H1 (cell line): ENCODE data around the gene PLA2G1B. TPM values are rescaled to one million over a fixed set of nuclear protein-coding genes. Genes with fewer than 3 reads are reported as not detected.
A peak's percentile ranks its signal among the peaks of the same experiment; 100 is the strongest.

Experiments used
- CTCF ChIA-PET: fragments of 300-600 bp; sonication (Branson Sonifier 250); formaldehyde crosslinking; loops from one replicate; lab custom pipeline; 2021; ENCODE audit not compliant: partially characterized antibody; lab: Charles Lee
- POLR2A ChIA-PET: fragments of 300-600 bp; sonication (Branson Sonifier 250); formaldehyde crosslinking; loops from one replicate; lab custom pipeline; 2021; ENCODE audit warnings: inconsistent platforms; ENCODE audit not compliant: partially characterized antibody; lab: Charles Lee
- DNase-seq, 2 experiments: peaks; one replicate each; pipeline versions ENCODE4 v3.0.0 to v3.0.0-alpha.2; 2010 to 2022; ENCODE audit warnings: low spot score in 2 of 2, low read depth in 1 of 2, mixed read lengths in 1 of 2
- FAIRE-seq: peaks from 2 replicates; lab custom pipeline; 2011; peaks lifted over from hg19 to GRCh38; lab: Jason Lieb, UNC
- H2AFZ ChIP-seq: 2 replicates; pipeline ENCODE4 v1.8.1; 2012; ENCODE audit warnings: low read length, inconsistent platforms
- H2AK5ac ChIP-seq: 2 replicates; pipeline ENCODE4 v1.6.1; 2013; ENCODE audit warnings: low read depth, low read length
- H2BK120ac ChIP-seq: replicated peaks from 2 replicates; pipeline ENCODE3; 2013; ENCODE audit warnings: low read depth, low read length, inconsistent platforms
- H2BK12ac ChIP-seq: 2 replicates; pipeline ENCODE4 v1.6.1; 2013; ENCODE audit warnings: low read depth, low read length
- H2BK15ac ChIP-seq: 2 replicates; pipeline ENCODE4 v1.6.1; 2013; ENCODE audit warnings: low read length
- H2BK20ac ChIP-seq: 2 replicates; pipeline ENCODE4 v1.6.1; 2013; ENCODE audit warnings: low read length
- H2BK5ac ChIP-seq: 2 replicates; pipeline ENCODE4 v1.6.1; 2013; ENCODE audit warnings: low read depth, low read length
- H3K14ac ChIP-seq: 2 replicates; pipeline ENCODE4 v1.6.1; 2013; ENCODE audit warnings: inconsistent platforms; ENCODE audit not compliant: insufficient read length
- H3K18ac ChIP-seq: 2 replicates; pipeline ENCODE4 v1.6.1; 2013; ENCODE audit warnings: low read length; ENCODE audit errors: extremely low read depth
- H3K23ac ChIP-seq: 2 replicates; pipeline ENCODE4 v1.6.1; 2013; ENCODE audit warnings: inconsistent platforms; ENCODE audit not compliant: insufficient read length
- H3K23me2 ChIP-seq: 2 replicates; pipeline ENCODE4 v1.6.1; 2013; ENCODE audit warnings: low read depth, low read length
- H3K27ac ChIP-seq: 2 replicates; pipeline ENCODE4 v1.6.1; 2011; ENCODE audit warnings: low read depth, low read length, inconsistent platforms
- H3K27me3 ChIP-seq, 4 experiments: replicated peaks in 1 of 4; 1 replicate in 1 of 4; 2 replicates in 3 of 4; pipeline versions ENCODE4 v1.6.1 to v1.8.1; 2011 to 2013; ENCODE audit warnings: low read length in 3 of 4, mild to moderate bottlenecking in 3 of 4, inconsistent platforms in 2 of 4, mixed read lengths in 2 of 4, moderate library complexity in 1 of 4; ENCODE audit not compliant: control insufficient read depth in 3 of 4, insufficient read depth in 3 of 4; ENCODE audit errors: extremely low read depth in 1 of 4
- H3K36me3 ChIP-seq, 4 experiments: 2 replicates each; pipeline versions ENCODE4 v1.6.1 to v1.8.1; 2011 to 2013; ENCODE audit warnings: mild to moderate bottlenecking in 4 of 4, low read length in 3 of 4, moderate library complexity in 2 of 4, control low read depth in 1 of 4, inconsistent platforms in 1 of 4; ENCODE audit not compliant: insufficient read depth in 4 of 4, control insufficient read depth in 2 of 4
- H3K4ac ChIP-seq: replicated peaks from 2 replicates; pipeline ENCODE3; 2013; ENCODE audit warnings: low read length, low read depth, mixed read lengths, inconsistent platforms; ENCODE audit not compliant: insufficient read length
- H3K4me1 ChIP-seq, 4 experiments: replicated peaks in 1 of 4; 1 replicate in 1 of 4; 2 replicates in 3 of 4; pipeline versions ENCODE4 v1.6.1 to v1.8.1; 2011 to 2013; ENCODE audit warnings: low read length in 3 of 4, inconsistent platforms in 2 of 4, mixed read lengths in 1 of 4; ENCODE audit not compliant: insufficient read depth in 4 of 4, control insufficient read depth in 3 of 4
- H3K4me2 ChIP-seq, 2 experiments: 2 replicates each; pipeline versions ENCODE4 v1.6.1 to v1.8.1; 2011 to 2013; ENCODE audit warnings: low read depth in 2 of 2, low read length in 2 of 2, control low read depth in 1 of 2, inconsistent platforms in 1 of 2, mild to moderate bottlenecking in 1 of 2; ENCODE audit not compliant: insufficient read depth in 1 of 2
- H3K4me3 ChIP-seq, 4 experiments: fragments of 200-600, 300-600 bp in 1 of 4; sonication (generic), shearing (Covaris generic), sonication (Bioruptor Twin) in 1 of 4; 2 replicates each; pipeline versions ENCODE4 v1.5.1 to v1.8.1; 2011 to 2016; ENCODE audit warnings: low read length in 4 of 4, low read depth in 3 of 4, control low read depth in 2 of 4, inconsistent platforms in 2 of 4, mild to moderate bottlenecking in 2 of 4, mixed read lengths in 1 of 4, moderate library complexity in 1 of 4; ENCODE audit not compliant: insufficient read depth in 2 of 4; ENCODE audit errors: extremely low read depth in 1 of 4
- H3K56ac ChIP-seq: replicated peaks from 2 replicates; pipeline ENCODE3; 2013; ENCODE audit warnings: low read depth, mild to moderate bottlenecking, mixed read lengths, low read length, inconsistent platforms; ENCODE audit not compliant: insufficient read length
- H3K79me1 ChIP-seq: 2 replicates; pipeline ENCODE4 v1.6.1; 2013; ENCODE audit warnings: low read depth, low read length, control low read depth
- H3K79me2 ChIP-seq, 2 experiments: 2 replicates each; pipeline versions ENCODE4 v1.6.1 to v1.8.1; 2012 to 2013; ENCODE audit warnings: low read length in 2 of 2, mild to moderate bottlenecking in 2 of 2, inconsistent platforms in 1 of 2; ENCODE audit not compliant: insufficient read depth in 2 of 2, control insufficient read depth in 1 of 2
- H3K9ac ChIP-seq, 4 experiments: replicated peaks in 1 of 4; 1 replicate in 1 of 4; 2 replicates in 3 of 4; pipeline versions ENCODE4 v1.6.1 to v1.8.1; 2011 to 2013; ENCODE audit warnings: low read depth in 3 of 4, low read length in 3 of 4, control low read depth in 2 of 4, mild to moderate bottlenecking in 2 of 4, moderate library complexity in 2 of 4, inconsistent platforms in 1 of 4; ENCODE audit errors: extremely low read depth in 1 of 4
- H3K9me3 ChIP-seq, 2 experiments: 2 replicates each; pipeline versions ENCODE4 v1.6.1 to v1.8.1; 2012 to 2013; ENCODE audit warnings: mild to moderate bottlenecking in 2 of 2, moderate library complexity in 2 of 2, control low read depth in 1 of 2, inconsistent platforms in 1 of 2, low read depth in 1 of 2, low read length in 1 of 2, mixed read lengths in 1 of 2; ENCODE audit not compliant: insufficient read depth in 2 of 2
- H4K20me1 ChIP-seq, 2 experiments: replicated peaks in 1 of 2; 2 replicates each; pipeline versions ENCODE3 to v1.8.1; 2011 to 2013; ENCODE audit warnings: inconsistent platforms in 2 of 2, low read length in 2 of 2, mild to moderate bottlenecking in 1 of 2; ENCODE audit not compliant: insufficient read depth in 2 of 2, control insufficient read depth in 1 of 2
- H4K5ac ChIP-seq: 2 replicates; pipeline ENCODE4 v1.6.1; 2013; ENCODE audit warnings: low read length, low read depth, mixed read lengths, inconsistent platforms; ENCODE audit not compliant: insufficient read length
- H4K8ac ChIP-seq: 2 replicates; pipeline ENCODE4 v1.8.0; 2013; ENCODE audit warnings: mild to moderate bottlenecking, moderate library complexity, low read length, inconsistent platforms; ENCODE audit not compliant: insufficient read depth; ENCODE audit errors: extremely low read depth
- H4K91ac ChIP-seq: replicated peaks from 2 replicates; pipeline ENCODE3; 2013; ENCODE audit warnings: low read length, mixed read lengths, inconsistent platforms; ENCODE audit not compliant: insufficient read length
- CBX5 ChIP-seq: fragments of 300-800, 300-1000 bp; sonication (generic); IDR thresholded peaks from 2 replicates; pipeline ENCODE4 v1.7.1; 2016; ENCODE audit warnings: antibody characterized with exemption, low read length, low read depth
- GTF2F1 ChIP-seq: IDR thresholded peaks from 2 replicates; pipeline ENCODE4 v1.6.1; 2012; ENCODE audit warnings: low read depth, low read length, improper control_type of control experiment, borderline replicate concordance
- KDM4A ChIP-seq: IDR thresholded peaks from one replicate; pipeline ENCODE4 v1.7.1; 2012; ENCODE audit warnings: low read depth, mild to moderate bottlenecking, moderate library complexity, low read length, inconsistent platforms; ENCODE audit not compliant: severe bottlenecking
- POLR2AphosphoS5 ChIP-seq: IDR thresholded peaks from 2 replicates; pipeline ENCODE4 v1.6.1; 2011; ENCODE audit warnings: low read depth, low read length
- RBBP5 ChIP-seq: IDR thresholded peaks from 2 replicates; pipeline ENCODE4 v1.7.1; 2012; ENCODE audit warnings: low read depth, mild to moderate bottlenecking, inconsistent platforms, low read length, moderate library complexity, borderline replicate concordance
- SIN3A ChIP-seq, 2 experiments: IDR thresholded peaks in 1 of 2; conservative IDR thresholded peaks in 1 of 2; 2 replicates each; pipeline ENCODE4 v1.6.1; 2011 to 2012; ENCODE audit warnings: low read length in 2 of 2, improper control_type of control experiment in 1 of 2, low read depth in 1 of 2, mild to moderate bottlenecking in 1 of 2
- SIRT6 ChIP-seq: IDR thresholded peaks from one replicate; pipeline ENCODE4 v1.7.1; 2012; ENCODE audit warnings: low read length, inconsistent platforms
- SRF ChIP-seq: IDR thresholded peaks from 2 replicates; pipeline ENCODE4 v1.6.1; 2011; ENCODE audit warnings: mild to moderate bottlenecking, low read depth, low read length, moderate library complexity
- WGBS, 2 experiments: shearing (Covaris generic) in 1 of 2; methylation state at CpG; one replicate each; pipeline versions ENCODE4 v1.1.6 to v1.1.7; 2013 to 2015; ENCODE audit warnings: low lambda C conversion rate in 2 of 2, mixed read lengths in 2 of 2, inconsistent platforms in 1 of 2, low coverage in 1 of 2, missing lambda C conversion rate in 1 of 2; ENCODE audit not compliant: insufficient replicate concordance in 2 of 2, insufficient coverage in 1 of 2, insufficient read length in 1 of 2; ENCODE audit errors: extremely low coverage in 1 of 2, missing lambda C conversion rate in 1 of 2; 5-methylcytosine and 5-hydroxymethylcytosine counted together
- polyA plus RNA-seq, 7 experiments: library from polyadenylated mRNA; depleted of rRNA in 3 of 7; stranded (reverse) in 5 of 7; unstranded in 2 of 7; fragments of >200 nt in 5 of 7; fragments of 200-250 nt in 2 of 7; gene quantifications; 1 replicate in 5 of 7; 2 replicates in 1 of 7; 4 replicates in 1 of 7; pipeline versions ENCODE4 v1.2.1 to v1.2.3, GENCODE V29; 2011 to 2013; ENCODE audit warnings: missing spikeins in 2 of 7, mixed read lengths in 2 of 7
- total RNA-seq: library from RNA; stranded (reverse); fragmentation: NEBNext Ultra II Directional; extraction: Animal tissue kit (Norgen Biotek cat#: 25700); gene quantifications from 2 replicates; pipeline ENCODE4 v1.2.1, GENCODE V29; 2021

PLA2G1B gene
- total and polyA plus RNA-seq, 2 of the 8 experiments (the other 6 are each of a cell fraction or from before 2014, with no cell fraction given): not detected

- DNase-seq (peak; percentile 97 to 100), FAIRE-seq (peak; percentile 96)
- H3K27ac ChIP-seq: peak overlapping the region; percentile 68; the same call in 1 of the 2 replicates
- H2BK20ac ChIP-seq: no peak overlapping the region
- H2AK5ac ChIP-seq: no peak overlapping the region
- H4K5ac ChIP-seq: peak overlapping the region; percentile 34
- ChIA-PET POLR2A (interaction anchor here (0.8 to 8.1 kb wide), 12 partner anchors 9 to 121 kb away, joined by 3 to 102 read pairs (median 4); partner anchors contain the start of genes PLA2G1B, RNU4-1, RNU4-2 and RPLP0), CTCF (interaction anchor here (0.7 to 11.0 kb wide), 16 partner anchors 7 to 618 kb away, joined by 3 to 109 read pairs (median 3); partner anchors contain the start of genes COQ5, PLA2G1B, RNU4-2 and SIRT4)
- peak overlapping the region; percentile 3 for H4K91ac ChIP-seq
- H3K4me1 ChIP-seq: peaks cover 0 to 8% (median 4%) of the 10 kb centered on the region in 4 experiments; a peak in 3 of 7 replicates
- H3K14ac ChIP-seq: no peak overlapping the region
- peak overlapping the region; percentile 69; the same call in 1 of the 2 replicates for H2BK5ac ChIP-seq
- no peaks in the 10 kb centered on the region for H3K79me1 ChIP-seq
- H3K79me2 ChIP-seq: no peaks in the 10 kb centered on the region
- H2BK15ac ChIP-seq: peak overlapping the region; percentile 78; the same call in 1 of the 2 replicates
- no peaks in the 10 kb centered on the region for H4K20me1 ChIP-seq
- peak overlapping the region; percentile 57 to 73 (median 69) for H3K9ac ChIP-seq
- H3K9me3 ChIP-seq: no peaks in the 10 kb centered on the region
- H3K4me3 ChIP-seq: peak overlapping the region; percentile 33 to 67 (median 56)
- WGBS, 2 experiments: 5% methylated on average over 42 of the region's 42 CpGs; no CpG with 5 or more reads in 1 of the 2 experiments
- H2BK120ac ChIP-seq: no peak overlapping the region
- H3K18ac ChIP-seq: 0 out of 2 replicates have a peak overlapping the region, but pooled peaks have one; percentile 55
- H4K8ac ChIP-seq: peak overlapping the region; percentile 75; the same call in 1 of the 2 replicates
- peak overlapping the region; percentile 91 for H2AFZ ChIP-seq
- peaks cover 3% of the 10 kb centered on the region; the same call in 1 of the 2 replicates for H3K23me2 ChIP-seq
- H3K4me2 ChIP-seq: peak overlapping the region; percentile 67 to 91
- H3K27me3 ChIP-seq: no peaks in the 10 kb centered on the region
- H3K23ac ChIP-seq: no peak overlapping the region
- peak overlapping the region; percentile 22 for H3K56ac ChIP-seq
- peak overlapping the region; percentile 50 for H3K4ac ChIP-seq
- no peaks in the 10 kb centered on the region for H3K36me3 ChIP-seq
- peak overlapping the region; percentile 6; the same call in 1 of the 2 replicates for H2BK12ac ChIP-seq
- TF ChIP-seq KDM4A (peak; percentile 30), SIRT6 (no peak), SIN3A (conservative IDR thresholded peaks at IDR 0.05 in 1 of 2, IDR thresholded peaks at IDR 0.05 in 1 of 2; ENCODE audit: low read depth in 1 of 2, low read length in 2 of 2) (peak in 1 of 2 experiments; percentile 67; a peak in 2 of 4 replicates), RBBP5 (no peak), CBX5 (no peak), POLR2AphosphoS5 (peak; percentile 49; the same call in 1 of the 2 replicates), GTF2F1 (peak; percentile 80; the same call in 1 of the 2 replicates), SRF (no peak)
Observed at GRCh38 chr12:120317224-120318105, 10.1 kb downstream of the PLA2G1B start.
